A204.1 (cell line): ENCODE results near the gene ACTG2.
"Not testable (repeated sequence)": the region's sequence is repeated elsewhere in the genome, so short reads cannot be mapped to it uniquely, and the experiment has no call there.

Source experiments
- FAIRE-seq: peaks from 2 replicates; lab custom pipeline; 2012; peaks lifted over from hg19 to GRCh38; lab: Jason Lieb, UNC

Gene ACTG2

GRCh38 chr2:73937103-73937885 lies 44.5 kb downstream of the ACTG2 start:
- FAIRE-seq: no peak

GRCh38 chr2:73937899-73938298 lies 45.1 kb downstream of the ACTG2 start:
- no peak for FAIRE-seq

GRCh38 chr2:73938718-73939352 lies 46.0 kb downstream of the ACTG2 start:
- FAIRE-seq: no peak

GRCh38 chr2:73939419-73939818 lies 46.6 kb downstream of the ACTG2 start:
- no peak for FAIRE-seq

GRCh38 chr2:73940066-73940465 lies 47.3 kb downstream of the ACTG2 start:
- not testable (repeated sequence) for FAIRE-seq

- FAIRE-seq: no peak
Observed at GRCh38 chr2:73942664-73943063, 49.9 kb downstream of the ACTG2 start.

- no peak for FAIRE-seq
Observed at GRCh38 chr2:73944714-73945113, 51.9 kb downstream of the ACTG2 start.

GRCh38 chr2:73946215-73946614 lies 53.4 kb downstream of the ACTG2 start:
- FAIRE-seq: no peak

- FAIRE-seq: no peak
Observed at GRCh38 chr2:73946666-73947065, 53.9 kb downstream of the ACTG2 start.

GRCh38 chr2:73947412-73948018 lies 54.7 kb downstream of the ACTG2 start:
- no peak for FAIRE-seq

- no peak for FAIRE-seq
Observed at GRCh38 chr2:73949802-73950201, 57.0 kb downstream of the ACTG2 start.

- no peak for FAIRE-seq
Observed at GRCh38 chr2:73952499-73953446, 60.0 kb downstream of the ACTG2 start.

GRCh38 chr2:73956218-73956865 lies 63.5 kb downstream of the ACTG2 start:
- FAIRE-seq: no peak

- FAIRE-seq: no peak
Observed at GRCh38 chr2:73961274-73961673, 68.5 kb downstream of the ACTG2 start.

- no peak for FAIRE-seq
Observed at GRCh38 chr2:73961823-73962615, 69.2 kb downstream of the ACTG2 start.

- no peak for FAIRE-seq
Observed at GRCh38 chr2:73962798-73963197, 70.0 kb downstream of the ACTG2 start.

GRCh38 chr2:73963385-73964120 lies 70.7 kb downstream of the ACTG2 start:
- no peak for FAIRE-seq

GRCh38 chr2:73964223-73964622 lies 71.4 kb downstream of the ACTG2 start:
- FAIRE-seq: no peak

GRCh38 chr2:73965053-73965452 lies 72.2 kb downstream of the ACTG2 start:
- no peak for FAIRE-seq

- FAIRE-seq: no peak
Observed at GRCh38 chr2:73968357-73968937, 75.6 kb downstream of the ACTG2 start.
